Suprapubic skin (tissue), 4 donors: ENCODE data around the gene VASH1. TPM values are rescaled to one million over a fixed set of nuclear protein-coding genes. Genes with fewer than 3 reads are reported as not detected.

Source experiments
- DNase-seq, 2 donors: peaks; one replicate each; pipeline ENCODE4 v3.0.0-alpha.2; 2019; ENCODE audit warnings: low spot score in 2 of 2
- H3K27ac ChIP-seq: fragments of 200-600 bp; sonication (generic); one replicate; pipeline ENCODE4 v1.5.1; 2019
- H3K27me3 ChIP-seq: fragments of 200-600 bp; sonication (generic); one replicate; pipeline ENCODE4 v1.5.1; 2019
- H3K36me3 ChIP-seq: fragments of 200-600 bp; sonication (generic); one replicate; pipeline ENCODE4 v1.5.1; 2019
- H3K4me1 ChIP-seq: fragments of 200-600 bp; sonication (generic); one replicate; pipeline ENCODE4 v1.5.1; 2019
- H3K4me3 ChIP-seq: fragments of 200-600 bp; sonication (generic); one replicate; pipeline ENCODE4 v1.5.1; 2019; ENCODE audit warnings: mild to moderate bottlenecking
- H3K9me3 ChIP-seq: fragments of 200-600 bp; sonication (generic); one replicate; pipeline ENCODE4 v1.5.1; 2019
- EP300 ChIP-seq: sonication (generic); formaldehyde crosslinking; IDR thresholded peaks from one replicate; pipeline ENCODE4 v1.6.1; 2017; ENCODE audit warnings: antibody characterized with exemption
- POLR2A ChIP-seq, 2 donors: fragments of 450-650 bp; IDR thresholded peaks; one replicate each; pipeline ENCODE4 v1.6.1; 2017; ENCODE audit warnings: antibody characterized with exemption in 2 of 2, mild to moderate bottlenecking in 2 of 2, moderate library complexity in 2 of 2
- POLR2AphosphoS5 ChIP-seq, 3 donors: sonication (generic); formaldehyde crosslinking; IDR thresholded peaks; one replicate each; pipeline ENCODE4 v1.6.1; 2017; ENCODE audit warnings: antibody characterized with exemption in 3 of 3
- WGBS: methylation state at CpG from one replicate; pipeline ENCODE4 v1.1.5; 2018; 5-methylcytosine and 5-hydroxymethylcytosine counted together
- total RNA-seq, 4 donors: library from RNA; depleted of rRNA; stranded (reverse); fragments of >200 nt; gene quantifications; one replicate each; pipeline ENCODE4 v1.1.0, GENCODE V29; 2016
- TF ChIP-seq, protein P1 (sequence below), 2 donors: fragments of 200-600 bp in 1 of 2; fragments of 450-650 bp in 1 of 2; sonication (generic) in 1 of 2; IDR thresholded peaks; one replicate each; pipeline ENCODE4 v1.5.1; 2016 to 2019; ENCODE audit warnings: antibody characterized with exemption in 2 of 2, mild to moderate bottlenecking in 1 of 2, moderate library complexity in 1 of 2

VASH1 gene
- total RNA-seq, 4 donors from 2014 or later = 0.68 to 5.8 (median 4.1) TPM

DNA sequence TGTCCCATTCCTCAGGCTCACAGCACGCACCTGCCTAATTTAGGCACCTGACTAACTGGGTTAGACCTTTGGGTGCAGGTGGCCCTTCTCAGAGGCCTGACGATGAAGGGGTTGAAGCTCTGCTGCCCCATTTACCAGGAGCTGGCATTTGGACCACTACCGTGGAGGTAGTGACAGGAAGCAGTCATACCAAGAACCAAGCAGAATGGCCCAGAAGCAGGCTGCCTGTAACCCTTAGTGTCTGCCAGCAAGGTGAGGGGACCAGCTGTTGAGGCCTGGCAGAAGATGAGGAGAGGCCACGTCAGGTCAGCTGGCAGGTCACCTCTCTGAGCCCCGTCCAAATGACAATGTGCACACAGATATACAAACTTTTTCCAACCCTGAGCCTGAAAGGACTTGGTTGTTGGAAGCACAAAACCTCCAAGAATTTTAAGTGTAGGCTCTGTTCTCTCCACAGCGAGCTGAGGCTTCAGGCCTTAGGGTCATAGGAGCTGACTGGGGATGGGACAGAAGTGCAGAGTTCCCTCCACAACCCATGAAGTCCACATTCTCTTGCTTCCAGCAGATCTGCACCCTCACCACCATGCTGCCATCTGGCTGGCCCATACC lies 23.1 kb downstream of the VASH1 start:
- H3K36me3 ChIP-seq = peaks cover 64% of the 10 kb centered on the region
- H3K27me3 ChIP-seq = no peaks in the 10 kb centered on the region
- TF ChIP-seq POLR2AphosphoS5 (IDR thresholded peaks at IDR 0.05) (no peak), EP300 (no peak), POLR2A (IDR thresholded peaks at IDR 0.05) (no peak)
- TF ChIP-seq, protein P1, sequence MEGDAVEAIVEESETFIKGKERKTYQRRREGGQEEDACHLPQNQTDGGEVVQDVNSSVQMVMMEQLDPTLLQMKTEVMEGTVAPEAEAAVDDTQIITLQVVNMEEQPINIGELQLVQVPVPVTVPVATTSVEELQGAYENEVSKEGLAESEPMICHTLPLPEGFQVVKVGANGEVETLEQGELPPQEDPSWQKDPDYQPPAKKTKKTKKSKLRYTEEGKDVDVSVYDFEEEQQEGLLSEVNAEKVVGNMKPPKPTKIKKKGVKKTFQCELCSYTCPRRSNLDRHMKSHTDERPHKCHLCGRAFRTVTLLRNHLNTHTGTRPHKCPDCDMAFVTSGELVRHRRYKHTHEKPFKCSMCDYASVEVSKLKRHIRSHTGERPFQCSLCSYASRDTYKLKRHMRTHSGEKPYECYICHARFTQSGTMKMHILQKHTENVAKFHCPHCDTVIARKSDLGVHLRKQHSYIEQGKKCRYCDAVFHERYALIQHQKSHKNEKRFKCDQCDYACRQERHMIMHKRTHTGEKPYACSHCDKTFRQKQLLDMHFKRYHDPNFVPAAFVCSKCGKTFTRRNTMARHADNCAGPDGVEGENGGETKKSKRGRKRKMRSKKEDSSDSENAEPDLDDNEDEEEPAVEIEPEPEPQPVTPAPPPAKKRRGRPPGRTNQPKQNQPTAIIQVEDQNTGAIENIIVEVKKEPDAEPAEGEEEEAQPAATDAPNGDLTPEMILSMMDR (IDR thresholded peaks at IDR 0.05) = no peak
- no peak overlapping the region for H3K27ac ChIP-seq
- WGBS = 91% methylated on average over 6 of the region's 6 CpGs
- H3K4me3 ChIP-seq = no peak overlapping the region
- no peaks in the 10 kb centered on the region for H3K9me3 ChIP-seq
- peaks cover 4% of the 10 kb centered on the region for H3K4me1 ChIP-seq
- no peak for DNase-seq

DNA sequence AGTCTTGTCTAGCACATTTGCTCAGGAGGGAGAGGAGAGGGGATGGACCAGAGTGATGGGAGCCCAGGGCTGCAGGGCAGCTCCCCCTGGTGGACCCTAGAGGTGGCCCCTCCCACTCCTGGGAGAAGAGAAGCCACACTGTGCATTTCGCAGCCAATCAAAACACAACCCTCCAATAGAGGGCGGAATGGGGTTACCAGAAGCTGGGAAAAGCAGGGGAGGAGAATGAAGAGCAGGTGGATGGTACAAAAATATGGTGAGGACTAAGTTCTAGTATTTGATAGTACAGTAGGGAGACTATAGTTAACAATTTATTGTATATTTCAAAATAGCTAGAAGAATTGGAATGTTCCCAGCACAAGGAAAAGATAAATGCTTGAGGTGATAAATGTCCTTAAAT lies 23.6 kb downstream of the VASH1 start:
- TF ChIP-seq, protein P1 (IDR thresholded peaks at IDR 0.05) = peak; percentile 22 to 76
- TF ChIP-seq POLR2AphosphoS5 (IDR thresholded peaks at IDR 0.05) (no peak), POLR2A (IDR thresholded peaks at IDR 0.05) (no peak), EP300 (no peak)
- Histone ChIP-seq H3K9me3 (no peaks in the 10 kb centered on the region), H3K36me3 (peaks cover 66% of the 10 kb centered on the region), H3K4me3 (no peak overlapping the region), H3K27me3 (no peaks in the 10 kb centered on the region), H3K4me1 (peaks cover 2% of the 10 kb centered on the region), H3K27ac (no peak overlapping the region)
- DNase-seq = no peak
- WGBS = 61% methylated on average over 2 of the region's 2 CpGs

DNA sequence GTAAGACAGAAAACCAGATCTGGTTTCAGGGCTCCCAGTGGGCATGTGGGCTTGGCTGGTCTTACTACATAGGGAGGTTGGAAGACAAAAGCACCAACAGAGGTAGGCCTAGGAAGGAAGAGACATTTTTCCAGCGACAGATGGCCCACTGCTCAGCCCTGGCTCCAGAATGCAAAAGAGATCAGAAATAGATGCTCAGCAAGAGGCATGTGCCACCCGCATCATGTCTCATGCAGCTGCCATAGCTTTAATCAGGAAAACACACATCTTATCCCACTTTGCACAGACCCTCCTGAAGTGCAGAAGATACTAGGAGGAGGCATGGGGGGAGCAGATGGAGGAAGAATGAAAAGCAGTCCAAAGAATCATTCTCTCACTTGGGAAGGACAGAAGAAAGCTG lies 25.3 kb downstream of the VASH1 start:
- Histone ChIP-seq H3K9me3 (no peaks in the 10 kb centered on the region), H3K27ac (no peak overlapping the region), H3K4me3 (no peak overlapping the region), H3K4me1 (no peaks in the 10 kb centered on the region), H3K36me3 (peaks cover 74% of the 10 kb centered on the region), H3K27me3 (no peaks in the 10 kb centered on the region)
- no peak for DNase-seq
- 100% methylated on average over 2 of the region's 2 CpGs for WGBS
- no peak for TF ChIP-seq POLR2AphosphoS5 (IDR thresholded peaks at IDR 0.05)

DNA sequence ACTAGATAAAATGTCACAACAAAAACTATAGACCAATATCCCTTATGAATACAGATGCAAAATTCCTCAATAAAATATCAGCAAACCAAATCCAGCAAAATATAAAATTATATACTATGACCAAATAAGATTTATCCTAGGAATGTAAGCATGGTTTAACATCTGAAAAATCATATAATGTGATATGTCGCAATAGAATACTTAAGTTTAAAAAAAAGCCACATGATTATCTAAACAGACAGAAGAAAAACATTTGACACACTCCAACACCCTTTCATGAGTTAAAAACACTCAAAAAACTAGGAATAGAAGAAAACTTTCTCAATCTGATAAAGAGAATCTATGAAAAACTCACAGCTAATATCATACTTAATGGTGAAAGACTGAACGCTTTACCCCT lies 31.2 kb downstream of the VASH1 start:
- H3K36me3 ChIP-seq = peaks cover 50% of the 10 kb centered on the region

DNA sequence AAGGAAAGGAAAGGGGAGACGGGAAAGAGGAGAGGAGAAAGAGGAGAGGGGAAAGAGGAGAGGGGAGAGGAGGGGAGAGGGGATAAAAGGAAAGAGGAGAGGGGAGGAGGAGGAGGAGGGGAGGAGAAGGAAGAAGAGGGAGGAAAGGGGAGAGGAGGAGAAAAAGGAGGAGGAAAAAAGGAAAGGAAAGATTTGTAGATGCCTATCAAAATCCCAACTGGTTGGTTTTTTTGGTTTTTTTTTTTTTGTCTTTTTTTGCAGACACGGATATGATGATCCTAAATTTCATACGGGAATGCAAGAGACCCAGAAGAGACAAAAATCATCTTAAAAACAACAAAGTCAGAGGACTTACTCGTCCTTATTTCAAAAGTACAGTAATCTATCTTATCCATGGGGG lies 32.1 kb downstream of the VASH1 start:
- H3K4me1 ChIP-seq = no peaks in the 10 kb centered on the region
- no peak for DNase-seq
- whole genome bisulfite sequencing = 78% methylated on average over 4 of the region's 4 CpGs
- no peak overlapping the region for H3K27ac ChIP-seq
- TF ChIP-seq POLR2A (IDR thresholded peaks at IDR 0.05) (no peak), EP300 (no peak), POLR2AphosphoS5 (IDR thresholded peaks at IDR 0.05) (no peak)
- TF ChIP-seq, protein P1 (IDR thresholded peaks at IDR 0.05) = no peak
- no peak overlapping the region for H3K4me3 ChIP-seq
- H3K9me3 ChIP-seq = no peaks in the 10 kb centered on the region
- no peaks in the 10 kb centered on the region for H3K27me3 ChIP-seq
- peaks cover 50% of the 10 kb centered on the region for H3K36me3 ChIP-seq

More for the DNA sequence above, 31.2 kb downstream of the VASH1 start:
- 98% methylated on average over 2 of the region's 2 CpGs for WGBS
- no peaks in the 10 kb centered on the region for H3K27me3 ChIP-seq
- DNase-seq = no peak
- H3K9me3 ChIP-seq = no peaks in the 10 kb centered on the region
- no peak overlapping the region for H3K4me3 ChIP-seq
- no peak for TF ChIP-seq EP300
- no peak for TF ChIP-seq POLR2AphosphoS5 (IDR thresholded peaks at IDR 0.05)
- TF ChIP-seq, protein P1 (IDR thresholded peaks at IDR 0.05) = no peak
- no peak for TF ChIP-seq POLR2A (IDR thresholded peaks at IDR 0.05)
- no peaks in the 10 kb centered on the region for H3K4me1 ChIP-seq
- H3K27ac ChIP-seq = no peak overlapping the region

DNA sequence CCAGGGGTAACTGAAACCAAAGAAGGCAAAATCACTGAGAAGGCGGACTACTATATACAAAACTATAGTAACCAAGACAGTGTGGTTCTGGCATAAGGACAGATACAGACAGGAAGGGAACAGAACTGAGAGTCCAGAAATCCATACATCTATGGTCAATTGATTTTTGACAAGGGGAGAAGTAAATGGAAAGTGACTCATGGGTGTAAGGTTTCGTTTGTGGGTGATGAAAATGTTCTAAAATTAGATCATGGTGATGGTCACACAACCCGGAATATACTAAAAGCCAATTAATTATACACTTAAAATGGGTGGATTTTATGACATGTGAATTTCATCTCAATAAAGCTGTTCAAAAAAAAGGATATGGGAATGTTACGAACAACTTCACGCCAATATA lies 32.7 kb downstream of the VASH1 start:
- H3K36me3 ChIP-seq = peaks cover 43% of the 10 kb centered on the region
- DNase-seq = no peak
- no peaks in the 10 kb centered on the region for H3K9me3 ChIP-seq
- H3K27ac ChIP-seq = no peak overlapping the region
- WGBS = 91% methylated on average over 5 of the region's 5 CpGs
- TF ChIP-seq EP300 = no peak
- TF ChIP-seq POLR2A (IDR thresholded peaks at IDR 0.05) = no peak
- TF ChIP-seq POLR2AphosphoS5 (IDR thresholded peaks at IDR 0.05) = no peak
- TF ChIP-seq, protein P1 (IDR thresholded peaks at IDR 0.05) = no peak
- H3K27me3 ChIP-seq = no peaks in the 10 kb centered on the region
- no peak overlapping the region for H3K4me3 ChIP-seq
- H3K4me1 ChIP-seq = no peaks in the 10 kb centered on the region
